Measurements from ENCODE around the gene VKORC1.

VKORC1 gene

DNA sequence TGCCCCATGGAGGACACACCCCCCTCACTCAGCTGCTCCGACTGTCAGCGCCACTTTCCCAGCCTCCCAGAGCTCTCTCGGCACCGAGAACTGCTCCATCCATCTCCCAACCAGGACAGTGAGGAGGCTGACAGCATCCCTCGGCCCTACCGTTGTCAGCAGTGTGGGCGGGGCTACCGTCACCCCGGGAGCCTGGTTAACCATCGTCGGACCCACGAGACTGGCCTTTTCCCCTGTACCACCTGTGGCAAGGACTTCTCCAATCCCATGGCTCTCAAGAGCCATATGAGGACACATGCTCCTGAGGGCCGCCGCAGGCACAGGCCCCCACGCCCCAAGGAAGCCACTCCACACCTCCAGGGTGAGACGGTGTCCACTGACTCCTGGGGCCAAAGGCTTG, 18.3 kb downstream of the VKORC1 start:
- Histone ChIP-seq H3K79me1 (ENCODE audit: low read length) (peaks cover 19% of the 10 kb centered on the region), H3K27ac (ENCODE audit: low read depth, low read length) (no peak overlapping the region)
- no peak for DNase-seq

GRCh38 chr16:31074814-31075183, 19.8 kb downstream of the VKORC1 start:
- Histone ChIP-seq H3K4me3 (ENCODE audit: low read length) (peak overlapping the region; percentile 89), H3K79me2 (ENCODE audit: control insufficient read depth, insufficient read depth, low read length) (peaks cover 24% of the 10 kb centered on the region), H3K4me1 (ENCODE audit: control insufficient read depth, low read depth, low read length) (peaks cover 3% of the 10 kb centered on the region), H3K79me1 (ENCODE audit: low read length) (peaks cover 17% of the 10 kb centered on the region), H3K4me2 (ENCODE audit: low read length) (peak overlapping the region; percentile 98), H4K5ac (ENCODE audit: low read length) (no peak overlapping the region), H3K56ac (ENCODE audit: low read length) (peak overlapping the region; percentile 98), H2BK120ac (ENCODE audit: low read depth, low read length) (no peak overlapping the region), H3K9ac (ENCODE audit: low read length) (peak overlapping the region; percentile 97), H3K27me3 (ENCODE audit: insufficient read depth, low read length, poor library complexity) (no peaks in the 10 kb centered on the region), H2BK15ac (replicated peaks; ENCODE audit: low read depth) (no peak overlapping the region), H2AK5ac (ENCODE audit: low read length) (no peak overlapping the region), H2BK5ac (ENCODE audit: low read length) (peak overlapping the region; percentile 57), H4K8ac (ENCODE audit: low read depth, low read length) (no peak overlapping the region), H3K18ac (ENCODE audit: low read length) (no peak overlapping the region), H3K23ac (ENCODE audit: low read length) (no peak overlapping the region), H3K36me3 (ENCODE audit: control insufficient read depth, insufficient read depth, low read length) (no peaks in the 10 kb centered on the region), H3K4ac (ENCODE audit: low read depth, low read length) (no peak overlapping the region), H3K27ac (ENCODE audit: low read depth, low read length) (no peak overlapping the region)
- no CpG with 5 or more reads among the region's 7 CpGs for WGBS (ENCODE audit: extremely low coverage, insufficient coverage, low lambda C conversion rate)
- no peak for DNase-seq

More for the DNA sequence above, 18.3 kb downstream of the VKORC1 start:
- Histone ChIP-seq H3K56ac (ENCODE audit: low read length) (no peak overlapping the region), H2BK15ac (replicated peaks; ENCODE audit: low read depth) (no peak overlapping the region), H3K23ac (ENCODE audit: low read length) (no peak overlapping the region), H3K9ac (ENCODE audit: low read length) (no peak overlapping the region), H2AK5ac (ENCODE audit: low read length) (no peak overlapping the region), H3K36me3 (ENCODE audit: control insufficient read depth, insufficient read depth, low read length) (no peaks in the 10 kb centered on the region), H3K4me3 (ENCODE audit: low read length) (no peak overlapping the region), H2BK5ac (ENCODE audit: low read length) (no peak overlapping the region), H4K5ac (ENCODE audit: low read length) (no peak overlapping the region), H3K4me2 (ENCODE audit: low read length) (no peak overlapping the region), H3K4me1 (ENCODE audit: control insufficient read depth, low read depth, low read length) (peaks cover 3% of the 10 kb centered on the region), H4K8ac (ENCODE audit: low read depth, low read length) (no peak overlapping the region), H3K18ac (ENCODE audit: low read length) (no peak overlapping the region), H3K4ac (ENCODE audit: low read depth, low read length) (no peak overlapping the region), H3K27me3 (ENCODE audit: insufficient read depth, low read length, poor library complexity) (no peaks in the 10 kb centered on the region), H2BK120ac (ENCODE audit: low read depth, low read length) (no peak overlapping the region), H3K79me2 (ENCODE audit: control insufficient read depth, insufficient read depth, low read length) (peaks cover 24% of the 10 kb centered on the region)
- WGBS (ENCODE audit: extremely low coverage, insufficient coverage, low lambda C conversion rate): no CpG with 5 or more reads among the region's 16 CpGs

GRCh38 chr16:31073970-31074813, 20.4 kb downstream of the VKORC1 start, which contains the start of the genes ZNF646 and ZNF668:
Gene ZNF646 (plus strand): TSS chr16:31074422. CDS start chr16:31076325, 1,903 bp downstream.
Gene ZNF668 (minus strand): TSS chr16:31074240. CDS start chr16:31064459, 9,781 bp downstream.
- H3K4me3 ChIP-seq (ENCODE audit: low read length): peak within 1 kb of the TSS; percentile 89
- WGBS (ENCODE audit: extremely low coverage, insufficient coverage, low lambda C conversion rate): no CpG with 5 or more reads among the region's 48 CpGs
- peaks cover 3% of the 10 kb centered on the region for H3K4me1 ChIP-seq (ENCODE audit: control insufficient read depth, low read depth, low read length)
- no peak within 1 kb of the TSS for H3K23ac ChIP-seq (ENCODE audit: low read length)
- peak within 1 kb of the TSS; percentile 52 for H2BK120ac ChIP-seq (ENCODE audit: low read depth, low read length)
- no peak within 1 kb of the TSS for H4K5ac ChIP-seq (ENCODE audit: low read length)
- H3K9ac ChIP-seq (ENCODE audit: low read length): peak within 1 kb of the TSS; percentile 97
- DNase-seq: peak; percentile 100
- no peak within 1 kb of the TSS for H4K8ac ChIP-seq (ENCODE audit: low read depth, low read length)
- peaks cover 26% of the 10 kb centered on the region for H3K79me2 ChIP-seq (ENCODE audit: control insufficient read depth, insufficient read depth, low read length)
- no peaks in the 10 kb centered on the region for H3K36me3 ChIP-seq (ENCODE audit: control insufficient read depth, insufficient read depth, low read length)
- no peak within 1 kb of the TSS for H2BK15ac ChIP-seq (replicated peaks; ENCODE audit: low read depth)
- peaks cover 18% of the 10 kb centered on the region for H3K79me1 ChIP-seq (ENCODE audit: low read length)
- peak within 1 kb of the TSS; percentile 90 for H3K18ac ChIP-seq (ENCODE audit: low read length)
- H2BK5ac ChIP-seq (ENCODE audit: low read length): peak within 1 kb of the TSS; percentile 82
- no peaks in the 10 kb centered on the region for H3K27me3 ChIP-seq (ENCODE audit: insufficient read depth, low read length, poor library complexity)
- H2AK5ac ChIP-seq (ENCODE audit: low read length): no peak within 1 kb of the TSS
- peak within 1 kb of the TSS; percentile 95 for H3K27ac ChIP-seq (ENCODE audit: low read depth, low read length)
- peak within 1 kb of the TSS; percentile 98 for H3K4me2 ChIP-seq (ENCODE audit: low read length)
- peak within 1 kb of the TSS; percentile 73 for H3K4ac ChIP-seq (ENCODE audit: low read depth, low read length)
- peak within 1 kb of the TSS; percentile 99 for H3K56ac ChIP-seq (ENCODE audit: low read length)

GRCh38 chr16:31073142-31073969, 21.2 kb downstream of the VKORC1 start:
- Histone ChIP-seq H3K79me1 (ENCODE audit: low read length) (peaks cover 21% of the 10 kb centered on the region), H2BK120ac (ENCODE audit: low read depth, low read length) (peak overlapping the region; percentile 52), H2BK5ac (ENCODE audit: low read length) (peak overlapping the region; percentile 82), H3K4me3 (ENCODE audit: low read length) (peak overlapping the region; percentile 81), H3K27ac (ENCODE audit: low read depth, low read length) (peak overlapping the region; percentile 95), H3K23ac (ENCODE audit: low read length) (no peak overlapping the region), H3K36me3 (ENCODE audit: control insufficient read depth, insufficient read depth, low read length) (no peaks in the 10 kb centered on the region), H3K79me2 (ENCODE audit: control insufficient read depth, insufficient read depth, low read length) (peaks cover 31% of the 10 kb centered on the region), H2AK5ac (ENCODE audit: low read length) (no peak overlapping the region), H4K8ac (ENCODE audit: low read depth, low read length) (no peak overlapping the region), H3K4me1 (ENCODE audit: control insufficient read depth, low read depth, low read length) (peaks cover 3% of the 10 kb centered on the region), H3K4ac (ENCODE audit: low read depth, low read length) (peak overlapping the region; percentile 73), H3K9ac (ENCODE audit: low read length) (peak overlapping the region; percentile 90), H2BK15ac (replicated peaks; ENCODE audit: low read depth) (no peak overlapping the region), H3K56ac (ENCODE audit: low read length) (peak overlapping the region; percentile 99), H3K18ac (ENCODE audit: low read length) (peak overlapping the region; percentile 90), H3K27me3 (ENCODE audit: insufficient read depth, low read length, poor library complexity) (no peaks in the 10 kb centered on the region), H3K4me2 (ENCODE audit: low read length) (peak overlapping the region; percentile 97), H4K5ac (ENCODE audit: low read length) (no peak overlapping the region)
- no CpG with 5 or more reads among the region's 83 CpGs for WGBS (ENCODE audit: extremely low coverage, insufficient coverage, low lambda C conversion rate)
- peak; percentile 96 for DNase-seq

DNA sequence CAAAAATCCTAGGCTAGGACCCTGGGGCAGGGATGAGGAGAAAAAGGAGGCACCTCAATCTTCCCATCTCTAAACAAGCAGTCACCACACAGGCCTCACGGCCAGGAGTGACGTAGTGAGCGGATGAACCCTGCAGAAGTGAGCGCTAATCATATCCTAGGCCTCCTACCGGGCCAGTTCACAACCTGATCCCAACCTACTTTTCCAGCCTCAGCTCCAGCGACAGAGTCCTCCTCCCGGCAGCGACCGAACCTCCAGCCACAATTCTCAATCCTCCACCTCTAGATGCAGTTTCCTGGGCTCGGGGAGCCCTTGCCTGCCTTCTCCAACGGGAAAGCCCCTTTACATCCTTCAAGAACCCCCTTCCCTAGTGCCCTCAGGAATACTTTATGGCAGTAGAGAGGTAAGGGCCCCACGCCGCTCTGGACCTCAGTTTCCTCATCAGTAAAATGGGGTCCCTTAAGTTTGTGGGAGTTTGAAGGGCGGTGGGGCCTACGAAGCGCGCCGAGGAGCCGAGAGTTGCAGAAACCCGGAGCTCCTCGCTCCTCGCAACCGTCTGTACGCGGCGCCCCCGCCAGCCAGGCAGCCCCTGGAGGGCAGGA, 22.0 kb downstream of the VKORC1 start:
- Histone ChIP-seq H4K8ac (ENCODE audit: low read depth, low read length) (no peak overlapping the region), H2BK5ac (ENCODE audit: low read length) (peak overlapping the region; percentile 62)

More for the DNA sequence above, 22.0 kb downstream of the VKORC1 start:
- no peak overlapping the region for H2BK120ac ChIP-seq (ENCODE audit: low read depth, low read length)
- H3K4me1 ChIP-seq (ENCODE audit: control insufficient read depth, low read depth, low read length): peaks cover 3% of the 10 kb centered on the region
- H3K4me2 ChIP-seq (ENCODE audit: low read length): peak overlapping the region; percentile 81
- peak overlapping the region; percentile 17 for H3K27ac ChIP-seq (ENCODE audit: low read depth, low read length)
- H3K4me3 ChIP-seq (ENCODE audit: low read length): peak overlapping the region; percentile 81
- peak overlapping the region; percentile 94 for H3K56ac ChIP-seq (ENCODE audit: low read length)
- no peaks in the 10 kb centered on the region for H3K27me3 ChIP-seq (ENCODE audit: insufficient read depth, low read length, poor library complexity)
- peaks cover 21% of the 10 kb centered on the region for H3K79me1 ChIP-seq (ENCODE audit: low read length)
- H3K36me3 ChIP-seq (ENCODE audit: control insufficient read depth, insufficient read depth, low read length): no peaks in the 10 kb centered on the region
- H4K5ac ChIP-seq (ENCODE audit: low read length): no peak overlapping the region
- peak overlapping the region; percentile 11 for H3K4ac ChIP-seq (ENCODE audit: low read depth, low read length)
- no CpG with 5 or more reads among the region's 27 CpGs for WGBS (ENCODE audit: extremely low coverage, insufficient coverage, low lambda C conversion rate)
- DNase-seq: peak; percentile 65
- H3K79me2 ChIP-seq (ENCODE audit: control insufficient read depth, insufficient read depth, low read length): peaks cover 33% of the 10 kb centered on the region
- peak overlapping the region; percentile 7 for H2AK5ac ChIP-seq (ENCODE audit: low read length)
- peak overlapping the region; percentile 29 for H3K18ac ChIP-seq (ENCODE audit: low read length)
- H2BK15ac ChIP-seq (replicated peaks; ENCODE audit: low read depth): no peak overlapping the region
- H3K23ac ChIP-seq (ENCODE audit: low read length): no peak overlapping the region
- H3K9ac ChIP-seq (ENCODE audit: low read length): peak overlapping the region; percentile 90

All from mesendoderm (in vitro differentiated cells).